DOHH2 (cell line): Measurements from ENCODE around the gene ZNFX1.

Source experiments
- EZH2phosphoT487 ChIP-seq: fragments of 200-600 bp; sonication (generic); IDR thresholded peaks from 2 replicates; pipeline ENCODE4 v1.6.1; 2017; ENCODE audit warnings: borderline replicate concordance, mild to moderate bottlenecking, antibody characterized with exemption, low read length, moderate library complexity, mixed read lengths
- TF ChIP-seq, protein P1 (sequence below): fragments of 200-600 bp; sonication (generic); IDR thresholded peaks from one replicate; pipeline ENCODE4 v1.5.1; 2014; ENCODE audit warnings: antibody characterized with exemption, mild to moderate bottlenecking, low read depth, low read length; ENCODE audit not compliant: poor library complexity, severe bottlenecking

GRCh38 chr20:49199729-49200293 lies 78.0 kb downstream of the ZNFX1 start:
- TF ChIP-seq, protein P1, sequence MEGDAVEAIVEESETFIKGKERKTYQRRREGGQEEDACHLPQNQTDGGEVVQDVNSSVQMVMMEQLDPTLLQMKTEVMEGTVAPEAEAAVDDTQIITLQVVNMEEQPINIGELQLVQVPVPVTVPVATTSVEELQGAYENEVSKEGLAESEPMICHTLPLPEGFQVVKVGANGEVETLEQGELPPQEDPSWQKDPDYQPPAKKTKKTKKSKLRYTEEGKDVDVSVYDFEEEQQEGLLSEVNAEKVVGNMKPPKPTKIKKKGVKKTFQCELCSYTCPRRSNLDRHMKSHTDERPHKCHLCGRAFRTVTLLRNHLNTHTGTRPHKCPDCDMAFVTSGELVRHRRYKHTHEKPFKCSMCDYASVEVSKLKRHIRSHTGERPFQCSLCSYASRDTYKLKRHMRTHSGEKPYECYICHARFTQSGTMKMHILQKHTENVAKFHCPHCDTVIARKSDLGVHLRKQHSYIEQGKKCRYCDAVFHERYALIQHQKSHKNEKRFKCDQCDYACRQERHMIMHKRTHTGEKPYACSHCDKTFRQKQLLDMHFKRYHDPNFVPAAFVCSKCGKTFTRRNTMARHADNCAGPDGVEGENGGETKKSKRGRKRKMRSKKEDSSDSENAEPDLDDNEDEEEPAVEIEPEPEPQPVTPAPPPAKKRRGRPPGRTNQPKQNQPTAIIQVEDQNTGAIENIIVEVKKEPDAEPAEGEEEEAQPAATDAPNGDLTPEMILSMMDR, result no peak
- no peak for TF ChIP-seq EZH2phosphoT487
